Measurements from ENCODE around the gene DPYSL4.
A peak's percentile ranks its signal among the peaks of the same experiment; 100 is the strongest.

DPYSL4 gene

GRCh38 chr10:132179551-132180392 is 7.0 kb upstream of the DPYSL4 start:
- DNase-seq = no peak

GRCh38 chr10:132180736-132181135 is 6.0 kb upstream of the DPYSL4 start:
- no peak for DNase-seq

- DNase-seq = no peak
Measured at GRCh38 chr10:132181691-132182425, 4.9 kb upstream of the DPYSL4 start.

- DNase-seq = no peak
Measured at GRCh38 chr10:132182591-132182990, 4.2 kb upstream of the DPYSL4 start.

GRCh38 chr10:132183046-132183445 is 3.7 kb upstream of the DPYSL4 start:
- no peak for DNase-seq

GRCh38 chr10:132184816-132185593 is 1.7 kb upstream of the DPYSL4 start:
- no peak for DNase-seq

- peak; percentile 23 for DNase-seq
Measured at GRCh38 chr10:132185601-132186487, 904 bp upstream of the DPYSL4 start.

GRCh38 chr10:132187430-132188138 is 836 bp downstream of the DPYSL4 start:
- DNase-seq = no peak

- DNase-seq = no peak
Measured at GRCh38 chr10:132188331-132188730, 1.6 kb downstream of the DPYSL4 start.

GRCh38 chr10:132189016-132189415 is 2.3 kb downstream of the DPYSL4 start:
- DNase-seq = no peak

- no peak for DNase-seq
Measured at GRCh38 chr10:132189810-132190422, 3.2 kb downstream of the DPYSL4 start.

GRCh38 chr10:132192076-132192975 is 5.6 kb downstream of the DPYSL4 start:
- no peak for DNase-seq

GRCh38 chr10:132192991-132193665 is 6.4 kb downstream of the DPYSL4 start:
- no peak for DNase-seq

GRCh38 chr10:132193907-132194552 is 7.3 kb downstream of the DPYSL4 start:
- no peak for DNase-seq

- no peak for DNase-seq
Measured at GRCh38 chr10:132194726-132195125, 8.0 kb downstream of the DPYSL4 start.

GRCh38 chr10:132195366-132196075 is 8.8 kb downstream of the DPYSL4 start:
- DNase-seq = no peak

- no peak for DNase-seq
Measured at GRCh38 chr10:132196178-132197113, 9.7 kb downstream of the DPYSL4 start.
